Measurements from ENCODE around the gene IGFBP6. TPM values are rescaled to one million over a fixed set of nuclear protein-coding genes. Genes with fewer than 3 reads are reported as not detected.

Gene IGFBP6
- total RNA-seq, 1 experiment from 2014 or later = 4.2 TPM

DNA sequence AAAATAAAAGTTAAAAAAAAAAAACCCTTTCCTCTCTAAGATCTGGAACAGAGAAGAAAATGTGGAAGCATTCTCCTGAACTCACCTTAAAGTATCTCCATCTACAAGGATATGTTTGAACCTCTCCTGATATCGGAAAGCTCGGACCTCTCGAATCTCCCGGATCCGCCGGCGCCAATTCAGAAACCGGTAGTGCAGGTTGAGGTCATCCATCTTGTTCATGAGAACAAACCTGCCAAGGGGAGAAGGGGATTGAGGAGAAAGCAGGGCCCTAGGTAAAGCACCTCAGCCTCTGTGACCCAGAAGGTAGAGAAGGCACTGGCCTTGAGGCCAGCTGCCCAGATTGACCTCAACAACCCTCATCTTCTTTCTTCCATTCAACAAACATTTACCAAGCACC is 20.4 kb upstream of the IGFBP6 start:
- Histone ChIP-seq H3K56ac (ENCODE audit: insufficient read length, low read depth, low read length) (no peak overlapping the region), H3K9ac (ENCODE audit: extremely low read depth, insufficient read length, low read length) (no peak overlapping the region), H3K9me3 (ENCODE audit: control insufficient read depth, low read depth, low read length) (no peaks in the 10 kb centered on the region), H3K4me1 (ENCODE audit: insufficient read depth, low read length) (peaks cover 2% of the 10 kb centered on the region; the same call in 1 of the 2 replicates), H2BK120ac (ENCODE audit: low read depth, low read length, poor library complexity, severe bottlenecking) (no peak overlapping the region), H3K14ac (ENCODE audit: insufficient read depth, low read length) (no peak overlapping the region), H2AK5ac (ENCODE audit: insufficient read length, low read length) (no peak overlapping the region), H3K4me2 (ENCODE audit: insufficient read depth, insufficient read length, low read length) (no peak overlapping the region), H3K23ac (ENCODE audit: insufficient read length, low read depth, low read length) (no peak overlapping the region), H2BK15ac (ENCODE audit: low read depth, low read length) (no peak overlapping the region), H2AFZ (ENCODE audit: low read length) (no peak overlapping the region), H2BK20ac (ENCODE audit: low read depth, low read length, poor library complexity, severe bottlenecking) (no peak overlapping the region), H4K8ac (replicated peaks; ENCODE audit: insufficient read length, low read depth, low read length) (no peak overlapping the region), H3T11ph (ENCODE audit: low read length) (no peak overlapping the region), H4K91ac (ENCODE audit: insufficient read length, low read depth, low read length) (no peak overlapping the region), H3K79me2 (ENCODE audit: insufficient read depth, low read length) (no peaks in the 10 kb centered on the region), H2BK12ac (ENCODE audit: insufficient read length, low read depth, low read length) (no peak overlapping the region), H3K27me3 (ENCODE audit: insufficient read depth, low read length) (no peaks in the 10 kb centered on the region), H3K4ac (ENCODE audit: low read depth, low read length) (no peak overlapping the region), H3K23me2 (ENCODE audit: insufficient read length, low read depth, low read length, poor library complexity, severe bottlenecking) (no peaks in the 10 kb centered on the region), H3K18ac (ENCODE audit: insufficient read length, low read depth, low read length) (no peak overlapping the region), H4K5ac (ENCODE audit: insufficient read length, low read depth, low read length) (no peak overlapping the region), H4K20me1 (ENCODE audit: control insufficient read depth, insufficient read depth, insufficient read length) (no peaks in the 10 kb centered on the region), H3K79me1 (ENCODE audit: insufficient read depth, low read depth, low read length, poor library complexity, severe bottlenecking) (no peaks in the 10 kb centered on the region), H2BK5ac (ENCODE audit: insufficient read length, low read length) (no peak overlapping the region), H3K27ac (ENCODE audit: insufficient read length, low read depth, low read length) (no peak overlapping the region)
- Mint-ChIP-seq H3K27me3 (ENCODE audit: low read depth) (peaks cover 22% of the 10 kb centered on the region), H3K4me3 (no peak overlapping the region), H3K36me3 (ENCODE audit: insufficient read depth in 1 of 3, low read depth in 3 of 3) (peaks cover 12 to 40% (median 29%) of the 10 kb centered on the region in 3 experiments), H3K27ac (no peak overlapping the region), H3K4me1 (peaks cover 18 to 23% of the 10 kb centered on the region in 2 experiments), H3K9me3 (no peaks in the 10 kb centered on the region)
- no peak for TF ChIP-seq CTCF (conservative IDR thresholded peaks at IDR 0.05)
- WGBS (ENCODE audit: extremely low coverage, insufficient read length, low lambda C conversion rate) = no CpG with 5 or more reads among the region's 8 CpGs
- no peak for DNase-seq
